ENCODE data around the gene PTGER2. TPM values are rescaled to one million over a fixed set of nuclear protein-coding genes. Genes with fewer than 3 reads are reported as not detected.
A peak's percentile ranks its signal among the peaks of the same experiment; 100 is the strongest.

PTGER2 gene
- total RNA-seq, 1 donor from 2014 or later = 2.2 TPM

GRCh38 chr14:52354242-52354641 lies 40.1 kb downstream of the PTGER2 start:
- no peak overlapping the region for H3K4me3 ChIP-seq (ENCODE audit: low read depth, low read length)
- no peak for DNase-seq (ENCODE audit: low read depth)
- TF ChIP-seq CTCF (conservative IDR thresholded peaks at IDR 0.05; ENCODE audit: low read depth, low read length) = no peak

GRCh38 chr14:52355016-52355431 lies 40.9 kb downstream of the PTGER2 start:
- no peak for TF ChIP-seq CTCF (conservative IDR thresholded peaks at IDR 0.05; ENCODE audit: low read depth, low read length)
- H3K4me3 ChIP-seq (ENCODE audit: low read depth, low read length) = no peak overlapping the region
- DNase-seq (ENCODE audit: low read depth) = peak; percentile 93

- no peak for TF ChIP-seq CTCF (conservative IDR thresholded peaks at IDR 0.05; ENCODE audit: low read depth, low read length)
- DNase-seq (ENCODE audit: low read depth) = no peak
- H3K4me3 ChIP-seq (ENCODE audit: low read depth, low read length) = no peak overlapping the region
Observed at GRCh38 chr14:52355526-52355925, 41.4 kb downstream of the PTGER2 start.

- H3K4me3 ChIP-seq (ENCODE audit: low read depth, low read length) = no peak overlapping the region
- TF ChIP-seq CTCF (conservative IDR thresholded peaks at IDR 0.05; ENCODE audit: low read depth, low read length) = no peak
- no peak for DNase-seq (ENCODE audit: low read depth)
Observed at GRCh38 chr14:52356025-52356424, 41.9 kb downstream of the PTGER2 start.

GRCh38 chr14:52360831-52361230 lies 46.7 kb downstream of the PTGER2 start:
- no peak overlapping the region for H3K4me3 ChIP-seq (ENCODE audit: low read depth, low read length)
- TF ChIP-seq CTCF (conservative IDR thresholded peaks at IDR 0.05; ENCODE audit: low read depth, low read length) = no peak
- DNase-seq (ENCODE audit: low read depth) = no peak

- DNase-seq (ENCODE audit: low read depth) = no peak
- no peak overlapping the region for H3K4me3 ChIP-seq (ENCODE audit: low read depth, low read length)
- no peak for TF ChIP-seq CTCF (conservative IDR thresholded peaks at IDR 0.05; ENCODE audit: low read depth, low read length)
Observed at GRCh38 chr14:52363041-52363704, 49.1 kb downstream of the PTGER2 start.

GRCh38 chr14:52363961-52364360 lies 49.8 kb downstream of the PTGER2 start:
- H3K4me3 ChIP-seq (ENCODE audit: low read depth, low read length) = no peak overlapping the region
- no peak for TF ChIP-seq CTCF (conservative IDR thresholded peaks at IDR 0.05; ENCODE audit: low read depth, low read length)
- DNase-seq (ENCODE audit: low read depth) = no peak
